A549 treated with ZK216348 at 1 μM for 4 hours (cell line): ENCODE results near the gene MAGEH1. TPM values are rescaled to one million over a fixed set of nuclear protein-coding genes. Genes with fewer than 3 reads are reported as not detected.

ENCODE experiments used
- total RNA-seq: library from RNA; stranded (reverse); fragments of 200-300 nt; extraction: Qiagen RNA extraction; gene quantifications from 5 replicates; pipeline ENCODE4 v1.2.3, GENCODE V29; 2022; ENCODE audit warnings: low read depth

Gene MAGEH1, protein sequence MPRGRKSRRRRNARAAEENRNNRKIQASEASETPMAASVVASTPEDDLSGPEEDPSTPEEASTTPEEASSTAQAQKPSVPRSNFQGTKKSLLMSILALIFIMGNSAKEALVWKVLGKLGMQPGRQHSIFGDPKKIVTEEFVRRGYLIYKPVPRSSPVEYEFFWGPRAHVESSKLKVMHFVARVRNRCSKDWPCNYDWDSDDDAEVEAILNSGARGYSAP
- 5.9 to 7.2 TPM (median 6.7 TPM) in 5 replicates for total RNA-seq

DNA sequence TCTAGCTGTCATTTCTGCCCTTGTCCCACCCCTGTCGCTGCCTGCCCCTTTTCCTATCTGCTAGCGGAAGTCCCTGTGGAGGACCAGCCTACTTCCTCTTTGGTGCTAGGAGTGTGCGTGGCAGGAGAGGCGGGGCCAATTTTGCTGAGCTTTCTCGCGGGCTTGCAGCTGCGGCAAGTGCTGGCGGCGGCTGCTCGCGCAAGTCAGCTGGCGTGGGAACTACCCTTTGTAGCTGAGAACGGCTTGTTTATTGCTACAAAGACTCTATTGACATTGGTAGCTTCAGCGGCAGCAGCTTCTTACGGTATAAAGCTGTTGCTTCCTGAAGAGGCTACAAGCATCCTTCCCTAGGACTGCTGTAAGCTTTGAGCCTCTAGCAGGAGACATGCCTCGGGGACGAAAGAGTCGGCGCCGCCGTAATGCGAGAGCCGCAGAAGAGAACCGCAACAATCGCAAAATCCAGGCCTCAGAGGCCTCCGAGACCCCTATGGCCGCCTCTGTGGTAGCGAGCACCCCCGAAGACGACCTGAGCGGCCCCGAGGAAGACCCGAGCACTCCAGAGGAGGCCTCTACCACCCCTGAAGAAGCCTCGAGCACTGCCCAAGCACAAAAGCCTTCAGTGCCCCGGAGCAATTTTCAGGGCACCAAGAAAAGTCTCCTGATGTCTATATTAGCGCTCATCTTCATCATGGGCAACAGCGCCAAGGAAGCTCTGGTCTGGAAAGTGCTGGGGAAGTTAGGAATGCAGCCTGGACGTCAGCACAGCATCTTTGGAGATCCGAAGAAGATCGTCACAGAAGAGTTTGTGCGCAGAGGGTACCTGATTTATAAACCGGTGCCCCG, at the start of gene MAGEH1:
Gene MAGEH1 (plus strand): TSS at position 138 of the 843 bp plus-strand sequence. CDS start 248 bp downstream, at position 386.

DNA sequence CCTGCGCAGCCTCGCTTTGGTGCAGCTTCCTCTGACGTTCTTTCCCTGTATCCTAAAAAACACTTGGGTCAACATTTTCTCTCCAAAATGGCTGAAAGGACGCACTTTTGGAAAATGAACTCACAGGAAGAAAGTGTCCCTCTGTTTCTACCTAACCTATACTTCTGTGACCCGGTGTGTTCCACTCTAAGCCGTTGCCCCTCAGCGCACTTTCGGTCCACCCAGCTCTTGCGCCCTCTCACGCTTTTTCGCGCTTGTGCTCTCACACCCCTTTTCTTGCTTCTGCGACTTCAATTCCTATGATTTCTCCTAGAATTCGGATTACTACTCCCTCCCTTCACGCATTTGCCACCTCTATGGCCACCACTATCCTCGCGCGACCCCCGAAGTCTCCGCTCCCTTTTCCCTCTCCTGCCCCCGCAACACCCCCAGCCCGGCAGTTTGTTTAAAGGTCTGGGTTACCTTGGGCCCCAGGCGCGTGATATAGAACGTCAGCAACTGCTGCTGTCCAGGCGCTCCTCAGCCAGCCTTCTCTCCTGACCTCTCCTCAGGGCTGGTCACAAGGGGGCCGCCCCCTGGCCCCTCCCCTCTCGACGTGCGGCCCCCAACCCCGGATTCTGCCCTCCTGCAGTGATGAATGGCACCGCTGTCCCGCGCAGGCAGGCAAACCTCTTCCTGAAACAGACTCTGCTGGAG, 37.5 kb downstream of the MAGEH1 start, which contains the start of gene USP51:
Gene USP51 (minus strand): TSS at position 535 of the 696 bp plus-strand sequence. CDS start 909 bp downstream, outside the sequence.

Other genes with a start within 250 kb of the MAGEH1 start
- gene PAGE5, start 231.8 kb upstream of the MAGEH1 start, total RNA-seq: not detected in 5 replicates
- not detected in 5 replicates for gene PAGE3, start 187.2 kb upstream of the MAGEH1 start, total RNA-seq
- gene USP51, start 37.7 kb downstream of the MAGEH1 start, total RNA-seq: 0.32 to 0.78 TPM (median 0.59 TPM) in 5 replicates
- not detected in 5 replicates for gene FOXR2, start 171.3 kb downstream of the MAGEH1 start, total RNA-seq